GM12891 (cell line): Measurements from ENCODE around the gene DENND11.

Experiments used
- POLR2A ChIP-seq: IDR thresholded peaks from 2 replicates; pipeline ENCODE4 v1.6.1; 2011; ENCODE audit warnings: low read depth, low read length, control low read depth
- POLR2AphosphoS5 ChIP-seq: IDR thresholded peaks from 2 replicates; pipeline ENCODE4 v1.6.1; 2011; ENCODE audit warnings: low read depth, low read length, control low read depth

- no peak for TF ChIP-seq POLR2A
- no peak for TF ChIP-seq POLR2AphosphoS5
Observed at GRCh38 chr7:141706239-141707064, 4.5 kb upstream of the DENND11 start.
